Stomach (tissue), 9 donors: ENCODE measurements around the gene HOXB6. TPM values are rescaled to one million over a fixed set of nuclear protein-coding genes. Genes with fewer than 3 reads are reported as not detected.

ENCODE experiments used
- DNase-seq, 2 donors: peaks; one replicate each; pipeline versions ENCODE4 v3.0.0 to v3.0.0-alpha.2; 2013 to 2019
- H3K27ac ChIP-seq, 5 donors: fragments of 200-600 bp in 4 of 5; sonication (generic) in 4 of 5; one replicate each; pipeline ENCODE4 v1.5.1; 2013 to 2019; ENCODE audit warnings: mild to moderate bottlenecking in 1 of 5, moderate library complexity in 1 of 5
- H3K27me3 ChIP-seq, 3 donors: fragments of 200-600 bp; sonication (generic); one replicate each; pipeline ENCODE4 v1.5.1; 2017 to 2019; ENCODE audit warnings: mixed run types in 1 of 3
- H3K36me3 ChIP-seq, 4 donors: fragments of 200-600 bp; sonication (generic); 1 replicate in 3 of 4; 2 replicates in 1 of 4; pipeline ENCODE4 v1.5.1; 2016 to 2019
- H3K4me1 ChIP-seq, 4 donors: fragments of 200-600 bp; sonication (generic); one replicate each; pipeline ENCODE4 v1.5.1; 2016 to 2019
- H3K4me3 ChIP-seq, 4 donors: fragments of 200-600 bp; sonication (generic) in 3 of 4; one replicate each; pipeline ENCODE4 v1.5.1; 2016 to 2019; ENCODE audit warnings: mild to moderate bottlenecking in 1 of 4
- H3K9me3 ChIP-seq, 4 donors: fragments of 200-600 bp; sonication (generic); one replicate each; pipeline ENCODE4 v1.5.1; 2016 to 2019
- EP300 ChIP-seq: sonication (generic); formaldehyde crosslinking; IDR thresholded peaks from one replicate; pipeline ENCODE4 v1.6.1; 2017; ENCODE audit warnings: antibody characterized with exemption
- POLR2A ChIP-seq, 4 donors: fragments of 450-650 bp; IDR thresholded peaks; one replicate each; pipeline ENCODE4 v1.6.1; 2016; ENCODE audit warnings: antibody characterized with exemption in 4 of 4, control low read depth in 2 of 4, mild to moderate bottlenecking in 1 of 4, moderate library complexity in 1 of 4
- POLR2AphosphoS5 ChIP-seq, 3 donors: sonication (generic); formaldehyde crosslinking; IDR thresholded peaks; one replicate each; pipeline ENCODE4 v1.6.1; 2016; ENCODE audit warnings: antibody characterized with exemption in 3 of 3
- WGBS, 5 donors: extraction: QIAGEN DNeasy Blood & Tissue Kit in 3 of 5; methylation state at CpG; one replicate each; pipeline versions ENCODE4 v1.1.5 to v1.1.7; 2013 to 2018; 5-methylcytosine and 5-hydroxymethylcytosine counted together
- intact Hi-C: fragments of 100-400 bp; cut with DNase I; formaldehyde crosslinking; loops from one replicate; pipeline ENCODE4 v1.15.1; 2023; ENCODE audit warnings: low total_unique reads
- polyA plus RNA-seq, 3 donors: library from polyadenylated mRNA; stranded (reverse); fragments of 200-250 nt; gene quantifications; one replicate each; pipeline ENCODE4 v1.2.3, GENCODE V29; 2013
- total RNA-seq, 5 donors: library from RNA; depleted of rRNA; stranded (reverse); fragments of >200 nt; gene quantifications; one replicate each; pipeline versions ENCODE4 v1.1.0 to v1.2.3, GENCODE V29; 2014 to 2016
- TF ChIP-seq, protein P1 (sequence below), 7 experiments: fragments of 450-650 bp in 4 of 7; fragments of 200-600 bp in 3 of 7; sonication (generic) in 3 of 7; IDR thresholded peaks; one replicate each; pipeline ENCODE4 v1.5.1; 2016 to 2019; ENCODE audit warnings: antibody characterized with exemption in 7 of 7, control low read depth in 2 of 7, mild to moderate bottlenecking in 1 of 7
- donor health status: healthy with polysubstance abuse.
- donor health status: Bipolar disorder and iron deficiency.
- donor health status: healthy.

The HOXB6 gene
- total and polyA plus RNA-seq, 8 donors = 4.2 to 150 (median 10.9) TPM

DNA sequence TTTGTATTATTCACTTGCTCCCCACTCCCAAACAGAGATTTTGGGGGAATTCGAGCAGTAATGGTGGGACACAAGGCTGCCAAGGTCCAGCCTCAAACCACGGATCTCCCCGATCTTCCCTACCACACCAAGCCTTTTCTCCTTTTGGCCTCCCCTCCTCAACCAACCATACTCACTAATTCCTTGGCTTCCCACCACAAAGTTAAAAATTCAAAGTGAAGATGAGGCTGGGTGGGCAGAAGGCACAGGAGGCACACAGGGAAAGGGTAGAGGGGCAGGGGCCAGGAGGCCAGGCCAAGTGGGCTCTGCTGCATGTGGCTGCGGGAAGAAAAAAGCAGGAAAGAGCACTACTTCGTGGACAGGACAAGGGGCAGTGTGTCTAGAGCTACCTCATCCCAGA lies 41.9 kb downstream of the HOXB6 start:
- Histone ChIP-seq H3K36me3 (no peaks in the 10 kb centered on the region), H3K4me3 (peak overlapping the region in 2 of 4 donors; percentile 39 to 46), H3K9me3 (no peaks in the 10 kb centered on the region), H3K27me3 (peaks cover 0 to 90% (median 28%) of the 10 kb centered on the region in 3 donors), H3K4me1 (peaks cover 45 to 99% (median 73%) of the 10 kb centered on the region in 4 donors), H3K27ac (peak overlapping the region in 3 of 5 donors; percentile 93 to 95 (median 93))
- no peak for DNase-seq
- TF ChIP-seq POLR2AphosphoS5 (IDR thresholded peaks at IDR 0.05) = no peak
- WGBS, 5 donors = 42 to 52% (median 50%) methylated on average over 5 of the region's 5 CpGs
- intact Hi-C loops = no loop called here

DNA sequence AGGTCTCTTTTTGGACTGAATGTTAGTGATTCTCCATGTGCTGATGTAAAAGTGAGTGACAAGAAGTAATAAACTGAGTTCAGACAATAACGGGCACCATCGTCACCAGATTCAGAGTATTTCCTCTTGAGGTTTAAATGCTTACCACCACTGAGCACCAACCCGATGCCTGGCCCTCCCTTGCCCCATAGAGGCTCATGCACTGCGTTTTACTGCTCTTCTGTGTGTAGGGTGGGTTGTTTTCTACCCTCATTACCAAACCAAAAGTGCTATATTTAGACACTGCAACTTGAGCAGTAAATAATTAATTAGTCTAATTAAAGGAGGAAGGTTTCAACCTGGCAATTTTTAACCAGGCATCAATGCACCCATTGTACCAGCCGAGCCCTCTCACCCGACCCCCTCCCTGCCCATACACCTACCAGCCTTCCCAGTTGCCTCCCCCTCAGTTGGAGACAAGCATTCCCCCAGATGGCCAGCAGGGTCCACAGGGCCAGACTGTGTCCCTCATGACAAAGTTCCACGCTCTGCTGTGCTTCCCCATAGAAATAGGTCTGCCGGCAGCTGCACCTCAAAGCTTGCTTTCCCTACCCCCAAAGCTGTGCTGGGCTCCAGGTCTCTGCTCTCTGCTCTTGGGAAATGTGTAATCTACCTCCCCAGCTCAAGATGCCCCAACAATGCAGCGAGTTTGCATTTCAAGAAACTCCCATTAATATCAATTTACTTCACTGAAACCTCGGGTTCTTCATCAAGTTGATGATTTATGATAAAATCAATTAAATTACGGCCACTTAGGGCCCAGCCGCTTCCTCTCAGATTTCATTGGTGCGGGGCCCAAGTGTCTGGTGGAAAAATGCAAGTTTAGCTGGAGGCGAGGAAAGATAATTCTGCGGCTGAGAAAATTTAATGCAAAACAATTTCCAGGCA lies 42.6 kb downstream of the HOXB6 start:
- H3K27ac ChIP-seq = peak overlapping the region in 3 of 5 donors; percentile 93 to 95 (median 93)
- H3K4me3 ChIP-seq = no peak overlapping the region
- 42 to 61% (median 53%) methylated on average over 15 of the region's 15 CpGs for WGBS, 5 donors
- intact Hi-C loops = no loop called here
- no peaks in the 10 kb centered on the region for H3K36me3 ChIP-seq
- DNase-seq = no peak
- H3K27me3 ChIP-seq = peaks cover 0 to 90% (median 28%) of the 10 kb centered on the region in 3 donors
- H3K4me1 ChIP-seq = peaks cover 45 to 99% (median 74%) of the 10 kb centered on the region in 4 donors
- no peaks in the 10 kb centered on the region for H3K9me3 ChIP-seq
- TF ChIP-seq, protein P1, sequence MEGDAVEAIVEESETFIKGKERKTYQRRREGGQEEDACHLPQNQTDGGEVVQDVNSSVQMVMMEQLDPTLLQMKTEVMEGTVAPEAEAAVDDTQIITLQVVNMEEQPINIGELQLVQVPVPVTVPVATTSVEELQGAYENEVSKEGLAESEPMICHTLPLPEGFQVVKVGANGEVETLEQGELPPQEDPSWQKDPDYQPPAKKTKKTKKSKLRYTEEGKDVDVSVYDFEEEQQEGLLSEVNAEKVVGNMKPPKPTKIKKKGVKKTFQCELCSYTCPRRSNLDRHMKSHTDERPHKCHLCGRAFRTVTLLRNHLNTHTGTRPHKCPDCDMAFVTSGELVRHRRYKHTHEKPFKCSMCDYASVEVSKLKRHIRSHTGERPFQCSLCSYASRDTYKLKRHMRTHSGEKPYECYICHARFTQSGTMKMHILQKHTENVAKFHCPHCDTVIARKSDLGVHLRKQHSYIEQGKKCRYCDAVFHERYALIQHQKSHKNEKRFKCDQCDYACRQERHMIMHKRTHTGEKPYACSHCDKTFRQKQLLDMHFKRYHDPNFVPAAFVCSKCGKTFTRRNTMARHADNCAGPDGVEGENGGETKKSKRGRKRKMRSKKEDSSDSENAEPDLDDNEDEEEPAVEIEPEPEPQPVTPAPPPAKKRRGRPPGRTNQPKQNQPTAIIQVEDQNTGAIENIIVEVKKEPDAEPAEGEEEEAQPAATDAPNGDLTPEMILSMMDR (IDR thresholded peaks at IDR 0.05) = peak in 2 of 7 experiments; percentile 11 to 16
- no peak for TF ChIP-seq POLR2AphosphoS5 (IDR thresholded peaks at IDR 0.05)

DNA sequence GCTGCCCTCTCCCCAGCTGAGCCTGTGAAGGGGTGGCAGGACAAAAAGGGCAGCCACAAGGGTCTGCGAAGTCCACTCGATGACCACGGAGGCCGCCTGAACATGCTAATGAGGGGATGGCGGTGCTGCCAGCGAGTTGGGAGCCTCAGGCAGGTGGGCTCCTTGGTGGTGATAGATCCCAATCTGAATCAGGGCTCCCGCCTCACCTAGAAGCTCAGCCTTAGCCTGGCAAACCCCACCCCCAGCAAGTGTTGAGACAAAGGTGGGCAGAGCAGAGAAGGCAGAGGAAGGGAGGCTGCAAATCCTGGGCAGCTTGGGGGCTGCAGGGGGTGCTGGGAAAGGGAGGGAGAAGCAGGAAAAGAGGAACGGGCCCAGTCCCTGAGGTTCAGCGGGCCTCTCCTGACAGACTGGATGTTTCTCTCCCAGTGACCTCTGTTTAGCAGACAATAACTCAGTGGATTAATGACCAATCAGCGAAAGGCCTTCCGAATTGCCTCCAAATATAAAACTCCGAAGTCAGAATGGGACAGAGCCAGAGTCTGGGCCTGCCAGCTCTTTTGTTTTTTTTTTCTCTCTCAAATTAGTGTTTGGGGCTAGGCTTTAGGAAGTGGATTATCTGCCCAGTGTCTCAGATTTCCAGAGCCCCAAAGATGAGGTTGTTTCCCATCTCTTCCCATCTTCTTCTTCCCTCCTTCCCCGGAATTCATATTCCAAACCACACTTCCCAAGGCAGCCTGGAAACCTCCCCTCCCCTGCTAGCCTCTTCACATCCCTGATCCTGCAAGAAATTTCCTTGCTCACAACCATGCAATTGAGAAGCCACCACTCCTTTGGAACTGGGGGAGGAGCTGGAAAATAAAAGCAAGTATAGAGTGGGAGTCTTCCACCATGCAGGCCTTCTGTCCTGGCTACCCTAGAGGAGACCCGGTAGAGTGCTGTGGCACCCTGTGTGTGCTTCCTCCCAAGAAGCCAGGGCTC lies 44.7 kb downstream of the HOXB6 start:
- peaks cover 48 to 99% (median 73%) of the 10 kb centered on the region in 4 donors for H3K4me1 ChIP-seq
- TF ChIP-seq, protein P1 (IDR thresholded peaks at IDR 0.05) = no peak
- TF ChIP-seq POLR2A (IDR thresholded peaks at IDR 0.05) = no peak
- TF ChIP-seq EP300 = no peak
- no peak for TF ChIP-seq POLR2AphosphoS5 (IDR thresholded peaks at IDR 0.05)
- intact Hi-C loops = no loop called here
- no peaks in the 10 kb centered on the region for H3K36me3 ChIP-seq
- peak overlapping the region; percentile 42 to 95 (median 93) for H3K27ac ChIP-seq
- WGBS, 5 donors = 52 to 68% (median 66%) methylated on average over 14 of the region's 14 CpGs
- no peak overlapping the region for H3K4me3 ChIP-seq
- peaks cover 0 to 90% (median 32%) of the 10 kb centered on the region in 3 donors for H3K27me3 ChIP-seq
- H3K9me3 ChIP-seq = no peaks in the 10 kb centered on the region
- no peak for DNase-seq

DNA sequence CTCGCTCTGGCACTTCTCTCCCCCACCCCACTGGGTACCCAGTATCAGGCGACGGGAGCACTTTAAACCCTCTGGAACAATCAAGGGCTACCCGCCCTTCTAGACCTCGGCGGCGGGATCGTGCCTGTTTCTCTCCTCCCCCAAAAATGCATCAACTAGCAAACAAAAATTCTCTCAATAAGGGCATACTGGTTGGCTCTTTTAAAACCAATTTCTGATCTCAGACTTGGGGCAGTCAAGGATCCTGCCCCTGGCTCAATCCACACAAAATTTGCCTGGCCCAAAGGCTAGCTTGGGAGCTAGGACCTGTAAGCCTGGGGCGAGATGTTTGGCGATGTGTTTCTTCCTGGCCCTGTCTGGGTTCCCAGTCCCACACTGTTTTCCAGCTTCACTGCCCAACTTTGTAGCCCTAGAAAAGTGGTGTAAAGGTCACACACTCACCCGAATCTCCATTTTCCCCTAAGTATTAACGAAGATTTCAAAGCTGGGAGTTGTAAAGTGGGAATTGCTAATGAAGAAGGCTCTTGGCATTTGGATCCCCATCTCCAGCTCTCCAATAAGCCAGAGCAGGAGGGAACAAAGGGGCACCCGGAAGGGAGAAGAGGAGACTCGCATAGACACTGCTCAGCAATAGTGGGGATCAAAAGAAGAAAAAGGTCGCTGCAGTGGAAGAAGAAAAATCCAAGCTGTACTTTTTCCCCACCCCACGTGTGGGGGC lies 45.5 kb downstream of the HOXB6 start:
- no peak for TF ChIP-seq EP300
- TF ChIP-seq POLR2AphosphoS5 (IDR thresholded peaks at IDR 0.05) = no peak
- TF ChIP-seq POLR2A (IDR thresholded peaks at IDR 0.05) = no peak
- TF ChIP-seq, protein P1 (IDR thresholded peaks at IDR 0.05) = no peak
- WGBS, 5 donors = 50 to 66% (median 60%) methylated on average over 16 of the region's 16 CpGs
- Histone ChIP-seq H3K27ac (peak overlapping the region; percentile 51 to 95 (median 93)), H3K4me3 (no peak overlapping the region), H3K36me3 (no peaks in the 10 kb centered on the region), H3K9me3 (no peaks in the 10 kb centered on the region), H3K4me1 (peaks cover 42 to 96% (median 68%) of the 10 kb centered on the region in 4 donors), H3K27me3 (peaks cover 0 to 90% (median 34%) of the 10 kb centered on the region in 3 donors)
- no peak for DNase-seq
- intact Hi-C loops = no loop called here
